GM19455 (cell line): Measurements from ENCODE around the gene BTF3.
"Not testable (repeated sequence)": the region's sequence is repeated elsewhere in the genome, so short reads cannot be mapped to it uniquely, and the experiment has no call there.

Experiments used
- ATAC-seq: cut with Tn5 transposase; IDR thresholded peaks from one replicate; pipeline ENCODE4 v1.9.1; 2021; ENCODE audit not compliant: unreplicated experiment

The BTF3 gene

DNA sequence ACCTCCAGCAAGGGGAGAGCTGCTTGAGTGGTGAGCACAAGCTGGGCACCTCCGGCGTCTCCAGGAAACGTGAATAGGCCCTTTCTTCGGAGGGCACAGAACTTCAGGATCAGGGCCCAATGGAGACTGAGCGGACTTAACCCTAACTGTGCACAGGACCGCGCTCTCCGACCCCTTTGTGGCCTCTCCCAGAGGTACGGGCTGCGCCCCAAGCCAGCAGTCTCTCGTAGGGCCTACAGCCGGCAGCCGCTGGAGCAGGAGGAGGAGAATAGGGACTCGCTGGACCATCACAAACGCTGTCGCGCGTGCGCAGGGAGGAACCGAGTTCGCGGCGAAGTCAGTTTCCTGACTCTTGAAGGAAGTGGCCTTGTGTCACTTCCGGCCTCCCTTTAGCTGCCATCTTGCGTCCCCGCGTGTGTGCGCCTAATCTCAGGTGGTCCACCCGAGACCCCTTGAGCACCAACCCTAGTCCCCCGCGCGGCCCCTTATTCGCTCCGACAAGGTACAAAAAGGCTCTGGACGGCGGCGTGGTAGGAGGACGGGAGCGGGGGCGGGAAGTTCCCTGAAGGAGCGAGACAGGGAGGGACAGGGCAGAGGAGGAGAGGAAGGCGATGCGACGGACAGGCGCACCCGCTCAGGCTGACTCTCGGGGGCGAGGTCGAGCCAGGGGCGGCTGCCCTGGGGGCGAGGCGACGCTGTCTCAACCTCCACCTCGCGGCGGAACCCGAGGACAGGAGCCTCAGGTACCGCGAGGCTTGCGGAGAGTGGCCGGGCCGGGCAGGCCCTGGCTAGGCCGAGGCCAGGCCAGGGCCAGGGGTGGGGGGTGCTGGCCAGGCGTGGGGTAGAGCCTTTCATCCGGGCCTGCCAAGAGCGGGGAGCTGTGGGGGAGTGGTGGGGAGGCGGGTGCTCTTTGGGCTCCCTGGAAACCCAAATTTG lies at the start of gene BTF3:
BTF3 (plus strand) TSS at position 386 of the 936 bp plus-strand sequence; CDS start at position 612, 226 bp downstream.
- peak; percentile 96 for ATAC-seq

DNA sequence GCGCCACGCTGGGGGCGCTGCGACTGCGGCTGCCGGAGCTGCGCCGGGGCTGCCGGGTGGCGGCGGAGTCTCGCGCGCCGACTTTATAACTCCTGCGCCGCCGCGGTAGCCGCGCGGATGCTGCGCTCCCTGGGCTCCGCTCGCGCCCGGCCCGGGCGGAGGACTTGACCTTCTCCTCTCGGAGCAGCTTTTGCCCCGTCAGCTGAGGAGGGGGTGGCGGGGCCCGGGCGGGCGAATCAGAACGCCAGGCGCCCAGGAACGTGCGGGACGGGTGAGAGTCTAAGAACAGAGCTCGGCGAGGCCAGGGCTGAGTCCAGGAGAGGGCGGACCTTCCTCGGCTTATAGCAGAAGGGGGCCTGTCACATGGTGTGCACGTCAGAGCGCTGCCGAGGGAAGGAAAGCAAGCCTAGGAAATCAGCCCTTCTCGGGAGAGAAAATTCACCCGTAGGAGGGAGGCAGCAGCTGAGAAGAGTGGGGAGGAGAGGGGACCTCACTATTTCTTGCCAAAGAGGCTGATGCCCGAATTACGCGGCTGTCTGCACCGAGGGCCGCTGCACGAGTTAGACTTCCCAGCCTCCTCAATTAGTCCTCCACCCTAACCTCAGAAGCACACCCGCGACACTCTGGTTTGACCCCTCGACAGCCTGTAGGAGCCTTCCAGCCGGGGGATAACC lies 49.6 kb upstream of the BTF3 start, which contains the start of gene FOXD1:
FOXD1 (minus strand) TSS at position 315 of the 674 bp plus-strand sequence. CDS start 415 bp downstream, outside the sequence.
- ATAC-seq: no peak

DNA sequence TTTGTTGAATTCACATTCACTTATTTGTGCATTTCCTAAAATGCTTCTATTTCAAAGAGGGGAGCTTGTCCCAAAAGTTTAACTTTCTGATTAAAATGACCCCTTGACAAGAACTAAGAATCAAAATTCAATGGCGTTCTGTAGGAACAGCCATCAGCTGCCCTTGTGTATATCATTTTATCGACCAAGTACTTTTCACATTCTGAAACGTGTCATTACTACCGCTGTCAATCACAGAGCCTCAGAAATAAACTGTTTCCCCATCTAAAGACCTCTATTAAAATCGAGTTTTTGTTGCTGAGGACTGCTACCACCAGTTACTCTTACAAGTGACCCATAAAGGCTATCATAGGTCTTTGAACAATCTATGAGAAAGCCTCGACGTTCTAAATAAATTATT lies 48.1 kb upstream of the BTF3 start:
- ATAC-seq: no peak

DNA sequence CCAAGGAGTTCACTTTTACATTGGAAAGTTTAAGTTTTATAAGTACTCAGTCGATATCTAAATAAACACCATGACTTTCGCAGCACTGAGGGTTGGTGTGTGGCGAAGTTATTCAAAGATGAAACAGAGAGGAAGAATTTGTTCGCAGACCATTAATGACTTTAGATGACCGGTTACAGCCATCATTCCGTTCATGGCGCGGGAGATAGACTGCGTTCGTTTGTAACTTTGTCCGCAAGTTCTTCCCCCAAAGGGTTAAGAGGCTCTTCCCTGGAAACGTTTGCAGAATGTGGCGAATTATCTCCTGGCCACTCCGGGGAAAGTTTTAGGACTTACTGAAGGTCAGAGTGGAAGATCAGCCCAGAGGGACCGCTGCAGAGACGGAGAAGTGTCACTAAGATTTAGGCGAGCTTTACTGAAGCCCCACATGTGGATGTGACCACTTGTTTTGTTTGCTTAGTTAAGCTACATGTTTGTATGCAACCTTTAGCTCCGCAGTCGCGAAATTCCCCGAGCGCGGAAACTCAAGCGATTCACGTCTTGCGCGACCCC lies 47.5 kb upstream of the BTF3 start:
- no peak for ATAC-seq

DNA sequence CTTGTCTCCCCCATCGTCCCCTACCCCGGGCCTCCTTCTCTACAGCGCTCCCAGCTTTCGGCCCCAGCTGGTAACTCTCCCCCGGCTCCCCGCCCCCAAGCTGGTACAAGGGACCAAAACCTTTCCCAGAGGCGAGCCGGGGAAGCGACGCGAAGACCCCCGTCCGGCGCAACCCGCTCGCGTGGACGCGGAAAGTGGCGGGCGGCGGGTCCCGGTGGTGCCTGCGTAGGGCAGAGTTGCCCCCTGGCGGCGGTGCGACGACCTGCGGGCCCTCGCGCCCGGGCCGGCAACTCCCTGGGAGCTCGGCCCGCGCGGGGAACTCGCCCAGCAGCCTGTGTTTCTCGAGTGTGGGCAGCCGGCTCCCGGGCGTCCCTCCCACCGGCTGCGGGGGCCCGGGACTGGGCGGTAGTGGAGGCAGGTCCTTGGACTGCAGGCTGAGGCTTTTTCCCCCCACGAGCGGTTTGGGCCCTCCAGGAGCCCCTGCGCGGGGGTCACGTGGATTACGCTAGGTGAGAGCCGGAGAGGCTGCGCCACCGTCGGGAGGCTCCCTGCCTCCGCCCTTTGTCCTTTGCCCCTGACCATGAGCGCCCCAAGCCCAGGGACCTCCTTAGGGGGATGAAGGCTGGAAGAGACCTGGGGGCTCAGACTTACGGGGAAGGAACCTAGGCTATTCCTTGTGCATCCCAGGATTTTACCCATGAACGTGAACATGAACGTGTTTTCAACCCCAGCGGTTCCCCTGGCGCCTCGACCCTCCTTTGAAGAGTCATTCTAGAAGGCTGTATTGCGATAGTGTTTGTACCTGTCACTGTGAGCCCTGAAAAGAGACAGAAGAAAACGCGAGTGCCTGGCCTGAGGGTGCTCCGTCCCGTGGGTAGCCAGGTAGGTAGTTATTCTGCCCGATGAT lies 46.8 kb upstream of the BTF3 start:
- ATAC-seq: no peak

DNA sequence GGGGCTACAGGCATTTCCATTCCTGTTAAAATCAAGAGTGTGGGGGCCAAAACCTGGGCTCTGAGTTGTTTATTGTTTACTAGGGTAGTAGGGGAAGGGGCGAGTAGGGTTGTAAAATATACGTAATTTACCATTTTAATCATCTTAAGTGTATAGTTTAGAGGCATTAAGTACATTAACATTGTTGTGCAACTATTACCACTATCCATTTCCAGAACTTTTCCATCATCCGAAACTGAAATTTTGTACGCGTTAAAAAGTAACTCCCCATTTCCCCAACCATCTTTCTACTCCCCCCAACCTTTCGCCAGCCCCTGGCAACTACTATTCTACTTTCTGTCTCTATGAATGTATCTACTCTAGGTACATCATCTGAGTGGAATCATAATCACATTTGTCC lies 46.0 kb upstream of the BTF3 start:
- ATAC-seq: no peak

DNA sequence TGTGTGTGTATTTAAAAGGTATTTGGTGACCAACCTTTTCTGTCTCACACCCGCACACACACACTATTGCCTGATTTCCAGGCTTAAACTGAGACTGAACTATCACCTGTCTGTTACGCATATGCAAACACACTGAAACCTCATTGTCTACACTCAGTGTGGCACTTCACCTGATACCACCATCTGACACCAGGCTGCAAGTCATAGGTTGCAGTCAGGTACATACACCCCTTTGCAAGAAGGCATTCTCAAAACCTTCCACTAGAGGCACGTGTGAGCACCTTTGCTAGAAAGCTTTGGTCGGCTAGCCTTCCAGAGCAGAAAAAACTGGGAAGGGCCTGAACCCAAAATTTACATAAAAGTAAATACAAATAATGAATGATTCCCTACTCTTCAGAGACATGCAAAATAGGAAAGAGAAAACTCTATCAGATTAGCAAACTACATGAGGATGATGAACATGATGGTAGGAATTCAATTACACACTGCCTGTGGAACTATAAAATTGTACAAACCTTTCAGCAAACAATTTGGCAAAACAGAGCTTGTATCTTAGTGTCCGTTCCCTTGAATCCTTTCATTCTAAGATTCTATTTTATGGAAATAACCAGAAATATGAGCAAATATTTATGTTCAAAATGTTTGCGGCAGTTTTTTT lies 43.7 kb upstream of the BTF3 start:
- peak; percentile 61 for ATAC-seq

DNA sequence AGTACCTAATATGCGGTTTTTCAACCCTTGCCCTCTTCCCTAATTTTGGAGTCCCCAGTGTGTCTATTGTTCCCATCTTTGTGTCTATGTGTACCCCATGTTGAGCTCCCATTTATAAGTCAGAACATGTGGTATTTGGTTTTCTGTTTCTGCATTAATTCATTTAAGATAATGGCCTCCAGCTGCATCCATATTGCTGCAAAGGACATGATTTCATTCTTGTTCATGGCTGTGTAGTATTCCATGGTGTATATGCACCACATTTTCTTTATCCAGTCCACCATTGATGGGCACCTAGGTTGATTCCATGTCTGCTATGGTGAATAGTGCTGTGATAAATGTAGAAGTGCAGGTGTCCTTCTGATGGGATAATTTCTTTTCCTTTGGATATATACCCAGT lies 41.8 kb upstream of the BTF3 start:
- not testable (repeated sequence) for ATAC-seq

DNA sequence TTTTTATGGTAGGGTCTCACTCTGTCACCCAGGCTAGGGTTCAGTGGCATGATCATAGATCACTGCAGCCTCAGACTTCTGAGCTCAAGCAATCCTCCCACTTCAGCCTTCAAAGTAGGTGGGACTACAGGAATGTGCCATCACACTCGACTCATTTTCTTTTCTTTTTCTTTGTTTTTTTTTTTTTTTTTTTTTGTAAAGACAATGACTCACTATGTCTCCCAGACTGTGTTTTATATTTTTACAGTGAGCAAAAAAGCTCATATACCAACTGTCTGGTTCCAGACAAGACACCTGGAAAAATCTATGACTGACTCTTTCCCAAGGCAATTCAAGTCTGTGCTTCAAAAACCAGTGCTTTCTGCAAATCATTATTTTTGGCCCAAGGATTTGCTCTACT lies 38.9 kb upstream of the BTF3 start:
- ATAC-seq: no peak

DNA sequence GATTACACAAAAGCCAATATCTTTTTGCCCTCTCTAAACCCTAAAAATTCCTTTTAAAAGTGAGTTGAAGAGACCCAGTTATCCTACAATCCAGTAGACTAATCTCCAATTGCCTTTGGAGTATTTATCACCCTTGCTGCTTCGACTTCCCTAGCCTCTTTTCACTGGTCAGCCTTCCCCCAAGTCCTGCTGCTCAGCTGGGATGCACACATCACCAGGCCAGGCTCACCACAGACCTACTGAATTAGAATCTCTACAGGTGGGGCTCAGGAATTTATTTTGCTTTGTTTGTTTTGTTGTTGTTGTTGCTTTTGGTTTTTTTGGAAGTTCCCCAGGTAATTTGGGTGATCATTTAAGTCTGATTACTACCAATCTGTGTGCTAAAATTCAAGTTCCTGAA lies 38.1 kb upstream of the BTF3 start:
- no peak for ATAC-seq

DNA sequence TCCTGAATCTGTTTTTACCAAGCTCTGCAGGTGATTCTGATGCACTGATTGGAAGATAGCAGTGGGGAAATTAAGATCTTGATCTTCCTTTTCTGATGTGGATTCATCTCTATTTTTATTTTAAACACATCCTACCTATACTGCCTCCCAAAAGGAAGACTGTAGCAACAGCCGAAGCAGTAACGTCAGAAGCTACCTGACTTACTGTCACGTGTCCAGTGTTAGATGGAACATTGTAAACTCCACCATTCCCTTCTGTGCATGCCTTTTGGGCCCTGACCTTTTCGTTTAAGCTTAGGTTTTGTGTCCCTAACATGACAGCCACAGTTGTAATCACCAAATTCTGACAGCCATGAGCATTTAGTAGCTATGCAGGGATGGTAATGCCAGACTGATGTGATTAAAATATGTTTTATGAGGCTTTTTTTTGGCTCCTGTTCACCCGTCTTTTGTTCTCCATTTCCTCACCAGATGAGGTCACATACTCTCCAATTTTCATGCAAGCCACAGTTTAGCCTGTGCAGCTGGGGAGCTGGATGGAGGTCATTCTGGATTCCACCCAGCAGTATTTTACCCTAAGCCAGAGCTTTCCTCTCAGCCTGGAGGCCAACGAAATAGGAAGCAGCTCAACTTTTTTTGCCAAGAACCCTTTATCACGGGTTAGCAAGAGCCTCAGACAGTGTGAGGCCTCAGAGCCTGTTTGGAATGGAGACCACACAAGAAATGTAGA lies 34.1 kb upstream of the BTF3 start:
- no peak for ATAC-seq

DNA sequence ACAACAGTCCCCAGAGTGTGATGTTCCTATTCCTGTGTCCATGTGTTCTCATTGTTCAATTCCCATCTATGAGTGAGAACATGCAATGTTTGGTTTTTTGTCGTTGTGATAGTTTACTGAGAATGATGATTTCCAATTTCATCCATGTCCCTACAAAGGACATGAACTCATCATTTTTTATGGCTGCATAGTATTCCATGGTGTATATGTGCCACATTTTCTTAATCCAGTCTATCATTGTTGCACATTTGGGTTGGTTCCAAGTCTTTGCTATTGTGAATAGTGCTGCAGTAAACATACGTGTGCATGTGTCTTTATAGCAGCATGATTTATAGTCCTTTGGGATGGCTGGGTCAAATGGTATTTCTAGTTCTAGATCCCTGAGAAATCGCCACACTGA lies 29.6 kb upstream of the BTF3 start:
- ATAC-seq: not testable (repeated sequence)

DNA sequence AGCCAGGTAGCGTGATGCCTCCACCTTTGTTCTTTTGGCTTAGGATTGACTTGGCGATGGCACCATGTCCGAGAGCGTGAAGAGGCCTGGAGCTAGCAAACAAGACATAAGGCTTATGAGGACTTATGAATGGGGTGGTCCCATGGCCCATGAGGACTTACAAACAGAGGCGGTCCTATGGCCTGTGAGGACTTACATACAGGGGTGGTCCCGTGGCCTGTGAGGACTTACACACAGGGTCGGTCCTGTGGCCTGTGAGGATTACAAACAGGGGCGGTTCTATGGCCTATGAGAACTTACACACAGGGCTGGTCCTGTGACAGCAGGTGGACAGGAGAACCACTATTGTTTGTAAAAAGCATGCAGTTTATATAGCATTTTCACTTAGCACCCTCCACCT lies 28.4 kb upstream of the BTF3 start:
- no peak for ATAC-seq

DNA sequence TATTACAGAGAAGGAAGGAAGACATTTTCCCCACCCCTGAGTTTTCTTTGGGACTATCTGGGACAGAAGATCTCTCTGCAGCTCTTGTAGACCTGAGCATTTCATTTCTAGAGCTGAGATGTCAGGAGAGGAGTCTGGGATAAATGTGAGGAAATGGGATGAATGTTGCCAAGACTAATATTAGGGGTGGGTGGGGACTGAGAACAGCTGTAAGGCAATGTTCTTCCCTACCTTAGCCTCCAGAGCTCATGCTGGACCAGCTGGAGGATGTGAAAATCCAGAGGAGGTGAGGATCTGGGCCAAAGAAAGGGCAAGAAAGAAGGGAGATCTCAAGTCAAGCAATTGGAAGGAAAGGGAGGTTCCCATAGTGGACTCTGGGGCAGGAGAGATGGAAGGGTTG lies 26.6 kb upstream of the BTF3 start:
- ATAC-seq: no peak

DNA sequence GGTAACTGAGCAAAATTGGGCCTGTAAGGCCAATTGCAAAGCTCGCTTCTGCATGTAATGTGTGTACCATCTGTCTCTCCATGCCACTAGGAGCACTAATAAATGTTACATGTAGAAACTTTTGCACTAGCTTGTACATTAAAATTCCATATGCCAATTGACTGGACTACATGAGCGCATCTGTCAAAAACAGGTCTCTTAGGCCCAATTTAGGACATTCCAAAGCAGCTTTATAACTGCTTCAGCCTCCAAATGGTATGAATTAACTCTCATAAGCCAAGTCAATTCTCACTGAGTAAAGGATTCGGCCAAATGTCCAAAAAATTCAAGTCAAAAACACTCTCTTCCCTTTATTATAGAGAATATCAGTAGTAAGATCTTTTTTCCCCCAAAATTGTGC lies 26.1 kb upstream of the BTF3 start:
- ATAC-seq: no peak

DNA sequence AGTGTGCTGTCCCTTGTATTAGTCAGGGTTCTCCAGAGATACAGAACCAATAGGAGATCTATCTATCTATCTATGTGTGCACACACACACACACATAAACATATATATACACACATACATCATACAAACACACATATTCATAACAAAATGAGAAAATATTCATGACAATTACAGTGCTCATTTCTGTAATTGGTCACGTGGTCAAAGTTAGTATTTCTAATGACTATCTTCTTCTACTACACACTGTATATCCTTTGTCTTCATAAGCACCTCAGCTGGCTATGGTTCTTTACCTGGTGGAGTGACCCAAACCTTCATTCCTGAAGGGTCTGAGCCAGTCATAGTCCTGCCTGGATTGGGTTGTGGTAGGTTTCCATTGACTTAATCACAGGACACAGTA lies 17.7 kb upstream of the BTF3 start:
- no peak for ATAC-seq

DNA sequence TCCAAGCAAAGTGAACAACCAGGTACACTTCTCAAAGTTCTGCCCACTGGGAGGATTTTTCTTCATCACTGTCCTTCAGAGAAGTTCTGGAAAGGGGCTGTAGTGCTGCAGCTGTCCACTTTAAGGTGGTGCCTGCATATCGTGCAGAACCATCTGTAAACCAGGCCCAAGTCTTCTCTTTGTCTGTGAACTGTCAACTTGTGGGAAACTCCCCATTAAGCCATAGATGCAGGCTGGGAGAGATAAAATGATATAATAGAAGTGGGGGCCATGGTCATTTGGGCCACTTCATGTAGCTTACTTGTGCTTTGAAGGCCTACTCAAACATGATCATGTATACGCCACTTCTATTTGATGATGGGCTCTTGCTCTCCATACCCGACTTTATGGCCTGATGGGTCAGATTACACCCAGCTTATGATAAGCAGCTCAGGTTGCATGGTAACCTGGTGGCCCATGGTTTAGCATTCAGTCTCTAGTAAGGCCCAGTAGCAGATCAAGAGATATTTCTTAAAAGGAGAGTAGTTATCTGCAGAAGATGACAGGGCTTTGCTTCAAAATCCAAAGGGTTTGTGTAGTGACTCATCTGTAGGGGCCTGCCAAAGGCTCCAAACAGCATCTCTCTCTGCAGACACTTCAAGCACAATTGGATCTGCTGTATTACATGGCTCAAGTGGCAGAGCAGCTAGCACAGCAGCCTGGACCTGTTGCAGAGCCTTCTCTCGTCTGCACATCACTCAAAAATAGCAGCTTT lies 15.7 kb upstream of the BTF3 start:
- no peak for ATAC-seq

DNA sequence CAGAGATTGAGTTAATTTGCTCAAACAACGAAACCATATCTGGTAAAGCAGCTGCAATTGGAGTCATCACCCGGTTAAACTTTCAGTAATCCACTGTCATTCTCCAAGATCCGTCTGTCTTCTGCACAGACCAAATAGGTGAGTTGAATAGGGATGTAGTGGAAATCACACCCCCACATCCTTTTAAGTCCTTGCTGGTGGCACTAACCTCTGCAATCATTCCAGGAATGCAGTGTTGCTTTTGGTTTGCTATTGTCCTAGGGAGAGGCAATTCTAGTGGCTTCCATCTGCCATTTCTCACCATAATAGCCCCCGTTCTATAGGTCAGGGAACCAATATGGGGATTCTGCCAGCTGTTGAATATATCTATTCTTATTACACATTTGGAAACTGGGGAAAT lies 14.6 kb upstream of the BTF3 start:
- no peak for ATAC-seq

DNA sequence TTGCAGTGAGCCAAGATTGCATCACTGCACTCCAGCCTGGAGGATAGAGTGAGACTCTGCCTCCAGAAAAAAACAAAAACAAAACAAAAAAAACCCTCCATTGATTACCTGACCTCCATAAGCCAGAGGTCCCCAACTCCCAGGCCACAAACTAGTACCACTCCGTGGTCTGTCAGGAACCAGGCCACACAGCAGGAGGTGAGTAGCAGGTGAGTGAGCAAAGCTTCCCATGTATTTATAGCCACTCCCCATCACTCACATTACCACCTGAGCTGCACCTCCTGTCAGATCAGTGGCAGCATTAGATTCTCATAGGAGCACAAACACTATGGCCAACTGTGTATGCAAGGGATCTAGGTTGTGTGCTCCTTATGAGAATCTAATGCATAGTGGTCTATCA lies 13.7 kb upstream of the BTF3 start:
- no peak for ATAC-seq
